ENCODE measurements around the gene TRIM32.

DNA sequence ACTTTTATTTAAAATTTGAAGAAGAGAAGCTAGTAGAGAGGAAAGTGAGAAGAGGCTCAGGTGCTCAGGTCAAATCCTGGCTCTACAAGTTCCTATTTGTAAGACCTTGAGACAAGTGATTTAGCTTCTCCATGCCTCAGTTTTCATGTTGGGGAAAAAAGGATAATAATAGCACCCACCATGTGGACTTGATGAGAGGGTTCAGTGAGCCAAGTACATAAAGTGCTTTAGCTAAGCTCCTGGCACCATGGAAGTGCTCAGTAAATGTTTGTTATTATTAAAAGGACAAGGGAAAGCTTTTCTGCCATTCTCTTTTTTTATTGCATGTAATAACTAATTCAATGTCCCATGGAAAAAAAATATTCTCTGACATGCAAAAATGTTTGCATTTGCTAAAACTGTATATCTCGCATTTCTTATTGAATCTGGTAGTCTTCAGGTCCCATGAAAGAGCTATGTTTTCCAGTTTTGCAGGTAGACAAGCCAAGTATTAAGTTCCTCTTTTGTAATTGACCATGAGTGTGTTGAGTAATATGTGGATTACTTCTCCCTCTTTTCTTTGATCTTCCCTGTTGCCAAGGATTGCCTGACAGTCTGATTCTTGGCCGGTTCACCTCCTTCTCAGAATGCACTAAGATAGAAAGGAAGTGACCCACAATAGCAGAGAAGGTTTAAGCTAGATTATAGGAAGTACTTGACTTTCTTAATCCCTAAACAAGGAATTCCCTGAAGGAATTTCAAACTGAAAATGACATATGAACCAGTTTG, 45.6 kb upstream of the TRIM32 start:
- TF ChIP-seq, protein P1, sequence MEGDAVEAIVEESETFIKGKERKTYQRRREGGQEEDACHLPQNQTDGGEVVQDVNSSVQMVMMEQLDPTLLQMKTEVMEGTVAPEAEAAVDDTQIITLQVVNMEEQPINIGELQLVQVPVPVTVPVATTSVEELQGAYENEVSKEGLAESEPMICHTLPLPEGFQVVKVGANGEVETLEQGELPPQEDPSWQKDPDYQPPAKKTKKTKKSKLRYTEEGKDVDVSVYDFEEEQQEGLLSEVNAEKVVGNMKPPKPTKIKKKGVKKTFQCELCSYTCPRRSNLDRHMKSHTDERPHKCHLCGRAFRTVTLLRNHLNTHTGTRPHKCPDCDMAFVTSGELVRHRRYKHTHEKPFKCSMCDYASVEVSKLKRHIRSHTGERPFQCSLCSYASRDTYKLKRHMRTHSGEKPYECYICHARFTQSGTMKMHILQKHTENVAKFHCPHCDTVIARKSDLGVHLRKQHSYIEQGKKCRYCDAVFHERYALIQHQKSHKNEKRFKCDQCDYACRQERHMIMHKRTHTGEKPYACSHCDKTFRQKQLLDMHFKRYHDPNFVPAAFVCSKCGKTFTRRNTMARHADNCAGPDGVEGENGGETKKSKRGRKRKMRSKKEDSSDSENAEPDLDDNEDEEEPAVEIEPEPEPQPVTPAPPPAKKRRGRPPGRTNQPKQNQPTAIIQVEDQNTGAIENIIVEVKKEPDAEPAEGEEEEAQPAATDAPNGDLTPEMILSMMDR (IDR thresholded peaks at IDR 0.05) = no peak
- TF ChIP-seq EZH2 (IDR thresholded peaks at IDR 0.05; ENCODE audit: borderline replicate concordance, insufficient read depth, low read depth, low read length, poor library complexity, severe bottlenecking) = no peak
